NCI-H187 treated with DMSO at 0.1 percent for 48 hours (cell line): Measurements from ENCODE around the gene DHX32.
"Not testable (repeated sequence)": the region's sequence is repeated elsewhere in the genome, so short reads cannot be mapped to it uniquely, and the experiment has no call there.

Source experiments
- DNase-seq: peaks from one replicate; lab custom pipeline; 2025; lab: John Stamatoyannopoulos, UW

DHX32 gene

GRCh38 chr10:125896088-125896934, 15.2 kb upstream of the DHX32 start, which contains the start of gene FANK1:
FANK1 (plus strand) TSS chr10:125896564; CDS start chr10:125896643, 79 bp downstream.
- not testable (repeated sequence) for DNase-seq

GRCh38 chr10:125895130-125896087, 14.3 kb upstream of the DHX32 start:
- DNase-seq = not testable (repeated sequence)

DNA sequence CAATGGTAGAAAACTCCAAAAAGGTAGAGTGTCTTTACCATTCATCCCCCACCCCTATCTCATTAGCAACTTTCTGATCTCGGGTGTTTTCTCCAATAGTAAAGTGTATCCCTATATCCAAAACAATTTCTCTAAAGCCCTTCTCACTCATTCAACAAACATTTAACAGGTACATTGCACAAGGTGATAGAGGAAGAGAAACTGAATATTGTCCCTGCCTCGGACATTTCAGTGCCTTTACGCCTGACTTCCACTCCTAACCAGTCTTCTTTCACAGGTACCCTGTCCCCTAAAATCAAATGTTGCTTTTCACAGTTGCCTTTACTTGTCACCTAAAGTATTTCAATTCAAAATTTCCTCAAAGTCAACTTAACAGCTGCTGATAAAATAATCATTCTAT, 13.1 kb upstream of the DHX32 start:
- DNase-seq = not testable (repeated sequence)

GRCh38 chr10:125892402-125892801, 11.3 kb upstream of the DHX32 start:
- DNase-seq = not testable (repeated sequence)

DNA sequence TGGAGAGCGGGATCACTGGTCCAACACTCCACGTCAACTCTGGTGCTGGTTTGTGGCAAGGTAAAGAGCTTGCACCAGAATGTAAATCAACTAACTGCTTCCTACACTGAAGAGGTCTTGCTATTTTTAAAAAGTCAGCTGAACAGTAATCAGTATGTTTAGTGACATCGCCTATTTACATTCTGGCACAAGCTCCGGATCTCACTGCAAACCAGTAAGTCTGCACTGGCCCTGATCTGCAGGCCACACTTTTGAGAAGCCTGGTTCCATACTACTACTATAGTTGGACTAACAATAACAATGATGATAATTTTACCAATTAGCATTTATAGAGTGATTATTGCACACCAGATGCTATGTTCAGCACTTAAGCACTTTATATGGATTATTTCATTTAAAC, 8.3 kb upstream of the DHX32 start:
- not testable (repeated sequence) for DNase-seq

DNA sequence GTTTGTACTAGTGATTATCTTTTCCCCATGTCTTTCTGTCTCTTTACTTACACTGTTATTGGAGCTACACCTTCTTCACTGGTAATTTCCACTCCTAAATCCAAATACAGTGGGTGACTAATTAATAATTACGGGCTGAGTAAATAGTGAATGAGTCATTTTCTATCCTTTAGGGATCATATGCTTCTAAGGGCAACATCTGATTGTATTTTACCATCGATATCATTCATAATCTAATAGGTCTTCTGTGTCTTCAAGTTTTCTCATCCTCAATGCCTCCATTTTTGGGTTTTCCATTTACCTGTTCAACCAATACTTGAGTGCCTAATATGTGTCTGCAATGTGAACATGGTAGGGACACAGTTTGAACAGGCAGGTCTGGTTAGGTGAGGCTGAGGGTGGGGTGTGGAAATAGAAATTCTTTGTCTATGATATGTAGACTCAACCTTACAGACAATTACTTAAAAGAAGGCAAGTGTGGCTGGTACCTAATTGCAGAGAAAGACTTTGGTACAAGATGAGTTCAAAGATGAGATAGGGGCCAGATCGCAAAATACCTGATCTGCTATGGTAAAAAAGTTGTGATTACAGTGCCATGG, 5.9 kb upstream of the DHX32 start:
- DNase-seq = no peak

GRCh38 chr10:125883211-125883610, 2.1 kb upstream of the DHX32 start:
- no peak for DNase-seq

DNA sequence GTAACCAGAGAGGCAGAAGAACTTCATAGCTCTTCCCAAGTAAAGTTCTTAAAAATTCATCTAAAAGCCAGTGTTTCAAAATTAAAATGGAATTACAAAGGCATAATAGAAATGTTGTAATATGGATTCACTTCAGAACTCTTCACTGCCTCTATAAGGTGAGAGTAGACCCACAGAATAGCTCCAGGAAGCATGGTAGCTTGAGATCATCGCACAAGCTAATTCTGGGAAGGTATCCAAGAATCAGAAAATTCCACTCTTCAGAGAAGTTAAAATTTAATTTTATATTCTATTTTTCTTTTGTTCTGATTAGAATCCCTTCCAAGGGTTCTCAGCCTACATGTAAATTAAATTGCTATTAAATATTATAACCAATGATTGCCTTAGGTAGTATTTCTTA, 1.5 kb upstream of the DHX32 start:
- no peak for DNase-seq

DNA sequence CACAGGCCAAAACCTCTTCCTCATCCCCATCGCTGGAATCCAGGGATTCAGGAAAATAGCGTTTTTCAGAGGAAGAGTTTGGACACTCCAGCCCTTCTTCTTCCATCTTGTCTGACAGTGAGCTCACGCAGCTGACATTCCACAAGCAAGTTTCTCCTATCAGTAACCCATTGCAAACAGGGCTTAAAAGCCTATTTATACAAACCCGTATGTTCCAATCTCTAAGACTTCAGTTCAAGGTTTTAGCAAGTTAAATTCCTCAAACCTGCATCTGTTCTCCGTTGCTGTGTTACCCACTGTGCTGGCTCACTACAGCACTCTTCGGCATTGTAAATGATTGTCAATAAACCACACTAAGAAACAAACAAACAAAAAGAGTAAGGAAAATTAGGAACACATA, 373 bp downstream of the DHX32 start:
- DNase-seq = no peak

DNA sequence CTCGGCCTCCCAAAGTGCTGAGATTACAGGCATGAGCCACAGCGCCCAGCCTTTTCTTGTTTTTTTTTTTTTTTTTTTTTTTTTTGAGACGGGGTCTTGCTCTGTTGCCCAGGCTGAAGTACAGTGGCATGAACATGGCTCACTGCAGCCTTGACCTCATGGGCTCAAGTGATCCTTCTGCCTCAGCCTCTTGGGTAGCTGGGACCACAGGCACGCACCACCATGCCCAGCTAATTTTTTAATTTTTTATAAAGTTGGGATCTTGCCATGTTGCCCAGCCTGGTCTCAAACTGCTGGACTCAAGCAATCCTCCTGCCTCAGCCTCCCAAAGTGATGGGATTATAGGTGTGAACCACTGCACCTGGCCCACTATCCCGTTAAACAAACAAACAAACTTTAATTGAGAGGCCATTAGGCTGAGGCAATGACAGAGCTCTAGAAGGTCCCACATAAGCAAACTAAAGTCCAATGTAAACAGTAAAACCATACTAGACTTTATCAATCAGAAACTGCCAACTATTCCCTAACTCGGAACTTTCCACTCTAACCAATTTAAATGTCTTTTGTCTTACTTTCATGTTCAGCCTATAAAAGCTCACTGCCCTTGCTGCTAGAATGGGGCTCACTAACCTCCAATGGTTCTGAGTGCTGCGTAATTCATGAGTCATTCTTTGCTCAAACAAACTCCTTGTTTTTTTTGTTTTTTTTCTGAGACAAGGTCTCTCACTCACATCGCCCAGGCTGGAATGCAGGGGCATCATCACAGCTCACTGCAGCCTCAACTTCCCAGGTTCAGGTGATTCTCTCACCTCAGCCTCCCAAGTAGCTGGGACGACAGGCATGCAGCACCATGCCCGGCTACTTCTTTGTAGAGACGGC, 1.9 kb downstream of the DHX32 start:
- no peak for DNase-seq

DNA sequence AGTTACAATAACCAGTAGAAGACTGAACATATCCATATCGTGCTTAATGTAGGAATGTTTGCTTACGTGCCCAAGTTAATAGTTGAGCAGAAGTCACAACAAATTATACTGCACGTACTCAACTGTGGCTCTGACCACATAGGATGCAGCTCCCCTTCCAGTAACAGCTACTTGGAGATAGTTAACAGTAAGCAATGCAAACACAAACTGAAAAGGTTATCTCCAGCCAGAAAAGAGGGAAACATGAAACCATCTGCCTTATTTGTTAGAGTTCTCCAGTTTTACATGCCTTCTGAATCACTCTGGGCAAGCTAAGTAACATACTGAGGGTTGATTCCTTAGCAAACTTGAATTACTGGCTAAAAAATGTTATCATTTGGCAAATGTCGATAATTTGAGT, 9.8 kb downstream of the DHX32 start:
- no peak for DNase-seq

DNA sequence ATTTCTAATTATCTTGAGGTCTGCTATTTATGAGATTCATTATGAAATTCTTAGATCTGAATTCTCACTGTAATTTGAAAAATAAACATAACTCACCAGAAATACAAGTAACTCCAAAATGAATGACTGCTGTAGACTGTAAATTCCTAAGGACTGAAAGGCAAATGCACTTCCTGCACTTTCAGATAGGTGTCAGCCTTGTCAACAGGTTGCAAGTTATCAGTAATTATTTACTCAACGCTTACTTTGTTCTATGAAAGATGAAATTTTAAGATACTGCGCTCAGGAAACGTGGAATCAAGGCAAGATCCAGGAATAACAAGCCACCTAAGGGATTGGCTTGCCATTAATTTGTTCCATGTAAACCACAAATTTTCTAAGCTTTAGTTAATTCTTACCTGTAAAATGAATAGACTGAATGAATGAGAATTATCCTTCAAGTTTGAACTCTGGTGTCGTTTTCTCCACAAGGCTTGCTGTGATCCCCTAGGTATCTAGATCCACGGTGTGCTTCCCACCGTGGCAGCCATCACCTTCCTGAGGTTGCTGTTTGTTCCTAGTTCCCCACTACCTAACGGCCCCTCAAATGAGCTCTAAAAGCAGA, 12.6 kb downstream of the DHX32 start:
- no peak for DNase-seq

GRCh38 chr10:125866421-125867029, 14.6 kb downstream of the DHX32 start:
- no peak for DNase-seq

GRCh38 chr10:125865120-125865519, 16.0 kb downstream of the DHX32 start:
- no peak for DNase-seq

DNA sequence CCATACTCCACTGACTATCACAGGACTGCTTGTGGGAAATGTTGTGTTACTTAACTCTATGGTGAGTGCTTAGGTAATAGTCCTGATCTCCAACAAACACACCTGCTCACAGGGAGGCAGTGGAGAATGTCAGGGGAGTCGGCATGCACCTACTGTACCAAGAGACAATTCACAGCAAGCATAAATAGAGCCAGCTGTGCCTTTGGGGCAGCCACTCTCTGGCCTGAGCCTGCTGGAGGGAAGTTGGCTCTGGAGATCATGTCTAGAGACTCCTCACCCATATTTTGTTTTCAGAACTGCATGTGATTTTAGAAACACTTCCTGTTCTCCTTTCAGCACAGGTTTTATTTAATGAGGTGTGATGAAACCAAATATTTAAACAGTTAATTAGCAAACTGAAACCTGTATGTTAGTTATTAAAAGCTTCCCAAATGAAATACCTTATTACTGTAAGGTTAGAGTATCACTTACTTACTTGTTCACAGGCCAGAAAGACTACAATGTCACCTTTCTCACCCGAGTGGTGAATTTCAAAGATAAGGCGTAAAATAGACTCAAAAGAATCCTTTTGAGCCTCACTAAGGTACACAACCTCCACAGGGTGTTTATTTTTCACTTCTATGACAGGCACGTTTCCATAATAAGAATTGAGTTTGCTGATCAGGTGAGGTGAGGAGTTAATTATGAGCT, 21.8 kb downstream of the DHX32 start:
- DNase-seq = no peak

DNA sequence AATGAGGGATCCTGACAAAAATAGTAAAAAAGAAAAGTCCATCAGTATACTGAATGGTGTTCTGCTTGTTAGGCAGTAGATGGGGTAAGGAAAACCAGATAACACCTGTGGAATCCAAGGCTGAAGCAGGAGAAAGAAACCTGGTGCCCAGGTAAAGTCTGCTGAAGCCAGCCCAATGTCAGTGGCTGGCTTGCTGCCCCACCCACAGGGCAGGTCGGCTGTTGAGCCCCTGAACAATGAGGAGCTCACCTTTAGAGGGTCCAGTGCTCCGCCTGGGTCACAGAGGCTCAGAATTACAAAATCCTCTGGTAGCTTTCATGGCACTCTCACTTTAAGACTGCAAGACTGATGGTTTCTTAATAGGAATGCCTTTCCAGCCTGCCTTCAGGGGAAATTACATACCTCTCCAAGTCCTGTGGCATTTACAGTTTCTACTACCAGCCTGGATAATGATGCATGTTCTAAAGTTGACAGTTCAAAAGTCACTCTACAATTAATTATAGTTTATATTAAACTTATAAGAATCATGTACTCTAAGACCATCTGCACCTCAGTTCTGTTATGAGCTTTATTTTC, 23.8 kb downstream of the DHX32 start:
- DNase-seq = no peak

DNA sequence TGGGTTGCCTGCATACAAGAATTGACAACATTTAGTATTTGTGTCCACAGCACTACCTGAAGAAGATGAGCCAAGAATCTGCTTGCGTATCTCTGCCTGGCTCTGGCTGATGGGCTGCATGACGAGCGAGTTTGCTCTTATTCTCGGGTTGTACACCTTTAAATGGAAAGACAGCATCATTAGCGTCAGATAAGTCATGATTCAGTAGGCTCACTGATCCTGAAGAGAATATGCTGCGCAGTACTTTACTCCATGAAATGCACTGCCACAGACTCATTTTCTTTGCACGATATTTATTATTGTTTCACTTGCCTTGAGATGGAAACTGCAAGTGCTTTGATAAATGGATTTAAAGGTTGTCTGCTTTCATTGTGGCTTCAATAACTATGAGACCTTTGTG, 28.6 kb downstream of the DHX32 start:
- DNase-seq = no peak

- no peak for DNase-seq
These were observed 30.0 kb downstream of the DHX32 start for GRCh38 chr10:125850766-125851731.
